Karpas-422 (cell line): Measurements from ENCODE around the gene OPN3. TPM values are rescaled to one million over a fixed set of nuclear protein-coding genes. Genes with fewer than 3 reads are reported as not detected.

ENCODE experiments used
- DNase-seq: peaks from one replicate; pipeline ENCODE4 v3.0.0-alpha.2; 2015
- H2AFZ ChIP-seq: fragments of 200-600 bp; sonication (generic); 2 replicates; pipeline ENCODE4 v1.6.1; 2014; ENCODE audit warnings: antibody characterized with exemption, low read length, mixed read lengths
- H3K27ac ChIP-seq: fragments of 200-600 bp; sonication (generic); 2 replicates; pipeline ENCODE4 v1.5.1; 2014; ENCODE audit warnings: mild to moderate bottlenecking, low read length, moderate library complexity
- H3K27me3 ChIP-seq: fragments of 200-600 bp; sonication (generic); 2 replicates; pipeline ENCODE4 v1.6.1; 2014; ENCODE audit warnings: low read length, mixed read lengths
- H3K36me3 ChIP-seq: fragments of 200-600 bp; sonication (generic); 2 replicates; pipeline ENCODE4 v1.6.1; 2014; ENCODE audit warnings: low read length, mixed read lengths; ENCODE audit not compliant: insufficient read depth
- H3K4me1 ChIP-seq: fragments of 200-600 bp; sonication (generic); 2 replicates; pipeline ENCODE4 v1.6.1; 2014; ENCODE audit warnings: mild to moderate bottlenecking, low read length, mixed read lengths
- H3K4me2 ChIP-seq: fragments of 200-600 bp; sonication (generic); 2 replicates; pipeline ENCODE4 v1.6.1; 2014; ENCODE audit warnings: low read length, low read depth, mild to moderate bottlenecking; ENCODE audit not compliant: poor library complexity, severe bottlenecking
- H3K4me3 ChIP-seq: fragments of 200-600 bp; sonication (generic); 2 replicates; pipeline ENCODE4 v1.5.1; 2014; ENCODE audit warnings: mild to moderate bottlenecking, antibody characterized with exemption, low read length, mixed read lengths
- H3K79me2 ChIP-seq: fragments of 200-600 bp; sonication (generic); 2 replicates; pipeline ENCODE4 v1.6.1; 2014; ENCODE audit warnings: mild to moderate bottlenecking, low read length, mixed read lengths
- H3K9ac ChIP-seq: fragments of 200-600 bp; sonication (generic); 2 replicates; pipeline ENCODE4 v1.6.0; 2014; ENCODE audit warnings: low read length
- H3K9me2 ChIP-seq: fragments of 200-600 bp; sonication (generic), shearing (Covaris generic); replicated peaks from 2 replicates; pipeline ENCODE4 v1.6.0; 2014; ENCODE audit warnings: mild to moderate bottlenecking, low read length, moderate library complexity; ENCODE audit not compliant: insufficient read depth
- H3K9me3 ChIP-seq: fragments of 300-700, 200-600 bp; sonication (generic); 2 replicates; pipeline ENCODE4 v1.6.1; 2014; ENCODE audit warnings: low read length, mixed read lengths
- H4K20me1 ChIP-seq: fragments of 200-600 bp; sonication (generic); 2 replicates; pipeline ENCODE4 v1.6.1; 2014; ENCODE audit warnings: mild to moderate bottlenecking, antibody characterized with exemption, low read length, low read depth; ENCODE audit not compliant: insufficient read depth
- total RNA-seq: library from RNA; depleted of rRNA; stranded (reverse); fragments of >200 nt; shearing (Covaris generic); gene quantifications from 2 replicates; pipeline ENCODE4 v1.2.3, GENCODE V29; 2014; ENCODE audit warnings: low replicate concordance

Gene OPN3
- total RNA-seq, 1 experiment from 2014 or later = 3.6 TPM

DNA sequence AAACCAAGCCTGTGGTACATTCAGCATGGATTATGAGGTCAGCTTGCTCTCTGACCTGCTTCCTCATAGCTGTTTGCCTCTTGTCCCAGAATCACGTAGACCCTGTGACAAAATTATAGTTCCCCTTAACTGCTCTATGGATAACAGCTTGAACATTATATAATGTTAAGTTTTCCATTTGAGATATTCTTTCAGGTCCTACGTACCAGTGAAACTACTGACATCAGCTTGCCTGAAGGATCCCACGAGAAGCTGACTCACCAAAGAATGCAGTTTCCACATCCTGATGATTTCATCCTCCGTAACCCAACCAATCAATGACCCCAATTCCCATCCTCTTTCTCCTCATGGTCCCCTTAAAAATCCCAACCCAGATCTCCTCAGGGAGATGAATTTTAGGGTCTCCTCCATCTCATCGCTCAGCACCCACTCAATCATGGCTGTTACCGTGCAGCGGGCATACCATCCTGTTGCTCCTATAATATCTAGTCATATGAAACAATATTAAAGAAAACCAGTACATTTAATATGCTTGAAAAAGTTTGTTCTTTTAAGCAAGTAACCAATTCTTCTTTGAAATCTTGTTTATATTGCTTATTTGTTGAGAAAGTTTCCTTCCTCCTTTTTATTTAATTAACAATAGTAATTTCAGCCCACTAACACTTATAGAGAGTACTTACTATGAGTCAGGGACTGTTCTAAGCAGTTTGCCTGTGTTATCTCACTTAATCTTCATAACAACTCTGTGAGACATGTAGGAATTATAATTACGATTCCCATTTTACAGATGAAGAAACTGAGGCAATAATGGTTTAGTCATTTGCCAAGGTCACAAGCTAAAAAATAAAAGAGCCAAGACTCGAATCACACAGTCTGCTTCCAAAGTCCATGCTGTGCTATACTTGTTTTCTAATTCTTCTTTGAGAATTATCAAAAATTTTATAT lies 27.4 kb downstream of the OPN3 start:
- H3K9ac ChIP-seq = no peak overlapping the region
- no peak overlapping the region for H2AFZ ChIP-seq
- DNase-seq = no peak
- H3K9me3 ChIP-seq = no peaks in the 10 kb centered on the region
- no peak overlapping the region for H3K4me3 ChIP-seq
- no peak overlapping the region for H3K4me2 ChIP-seq
- H3K4me1 ChIP-seq = peaks cover 3% of the 10 kb centered on the region
- no peaks in the 10 kb centered on the region for H3K79me2 ChIP-seq
- H4K20me1 ChIP-seq = no peaks in the 10 kb centered on the region
- H3K27ac ChIP-seq = no peak overlapping the region
- no peaks in the 10 kb centered on the region for H3K9me2 ChIP-seq
- H3K27me3 ChIP-seq = no peaks in the 10 kb centered on the region
- no peaks in the 10 kb centered on the region for H3K36me3 ChIP-seq

DNA sequence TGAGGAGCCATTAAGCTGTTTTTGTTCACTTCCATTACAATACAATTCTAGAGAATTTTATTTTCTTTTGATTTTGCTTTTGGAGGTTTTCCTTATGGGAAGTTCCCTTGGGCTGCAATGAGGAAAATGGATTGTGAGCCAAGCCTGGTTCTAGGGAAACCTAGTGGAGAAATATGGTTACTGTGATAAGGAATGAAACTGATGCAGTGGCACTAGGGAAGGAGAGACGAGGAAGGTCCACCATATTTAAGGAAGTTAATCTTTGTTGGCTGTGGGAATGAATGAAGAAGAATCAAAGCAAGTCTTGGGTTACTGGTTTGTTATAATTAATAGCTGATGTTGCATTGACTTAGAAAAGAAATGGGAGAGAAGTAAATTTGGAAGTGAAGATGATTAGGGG lies 28.4 kb downstream of the OPN3 start:
- no peaks in the 10 kb centered on the region for H3K9me3 ChIP-seq
- H3K27me3 ChIP-seq = no peaks in the 10 kb centered on the region
- no peaks in the 10 kb centered on the region for H4K20me1 ChIP-seq
- H3K79me2 ChIP-seq = no peaks in the 10 kb centered on the region
- H2AFZ ChIP-seq = no peak overlapping the region
- H3K36me3 ChIP-seq = no peaks in the 10 kb centered on the region
- DNase-seq = no peak
- H3K4me3 ChIP-seq = no peak overlapping the region
- no peaks in the 10 kb centered on the region for H3K9me2 ChIP-seq
- no peak overlapping the region for H3K4me2 ChIP-seq
- H3K27ac ChIP-seq = no peak overlapping the region
- peaks cover 3% of the 10 kb centered on the region for H3K4me1 ChIP-seq
- H3K9ac ChIP-seq = no peak overlapping the region

DNA sequence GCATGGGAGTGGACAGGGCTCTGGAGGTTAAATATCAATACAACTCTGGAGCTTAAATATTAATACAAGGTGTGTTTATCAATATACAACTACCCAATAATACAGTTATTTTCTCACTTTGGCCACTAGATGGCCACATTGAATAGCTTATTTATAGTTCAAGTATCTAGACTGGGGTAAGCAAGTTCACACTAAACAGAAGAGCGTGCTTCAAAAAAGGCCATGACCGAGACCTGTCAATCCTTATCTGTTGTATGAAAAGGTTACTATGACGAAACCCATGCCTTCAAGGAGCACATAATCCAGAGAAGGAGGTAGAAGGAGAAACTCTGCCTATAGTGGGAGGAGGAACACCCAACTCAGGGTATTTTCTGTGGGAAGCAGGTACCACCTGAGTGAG lies 29.1 kb downstream of the OPN3 start:
- Histone ChIP-seq H3K79me2 (no peaks in the 10 kb centered on the region), H3K9me3 (no peaks in the 10 kb centered on the region), H3K27me3 (no peaks in the 10 kb centered on the region), H3K9me2 (no peaks in the 10 kb centered on the region), H4K20me1 (no peaks in the 10 kb centered on the region), H3K4me3 (no peak overlapping the region), H2AFZ (no peak overlapping the region), H3K4me1 (peaks cover 3% of the 10 kb centered on the region), H3K4me2 (no peak overlapping the region), H3K27ac (no peak overlapping the region), H3K9ac (no peak overlapping the region), H3K36me3 (no peaks in the 10 kb centered on the region)
- peak; percentile 91 for DNase-seq

DNA sequence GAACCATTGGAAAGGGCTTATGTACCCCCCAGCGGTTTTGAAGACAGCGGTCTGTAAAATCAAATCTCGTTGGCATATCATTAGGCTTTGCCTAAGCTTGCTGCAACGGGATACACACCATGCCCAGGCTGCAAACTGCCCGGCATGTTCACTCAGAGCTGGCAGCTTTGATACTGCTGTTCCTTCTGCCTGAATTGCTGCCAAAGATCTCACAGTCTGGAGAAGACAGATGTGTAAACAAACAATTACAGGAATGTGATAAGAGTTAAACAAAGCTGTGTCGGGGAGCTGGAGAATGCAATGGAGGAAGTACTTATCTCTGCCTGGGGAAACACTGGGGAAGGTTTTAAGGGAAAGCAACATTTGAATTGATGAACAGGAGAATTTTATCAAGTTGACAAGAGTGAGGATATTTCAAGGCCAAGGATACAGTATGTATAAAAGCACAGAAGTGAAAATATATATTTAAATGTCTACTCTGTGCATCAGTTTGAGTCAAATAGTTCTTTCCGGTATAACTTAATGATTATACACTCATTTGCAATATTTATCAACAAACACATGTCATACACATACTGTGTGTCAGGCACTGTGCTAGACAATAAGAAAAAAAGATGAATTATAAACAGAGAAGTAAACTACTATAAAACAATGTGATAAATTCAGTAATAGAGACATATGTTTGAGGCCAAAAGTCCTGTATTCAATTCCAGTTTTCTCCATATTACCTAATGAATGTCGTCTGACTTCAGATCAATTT lies 29.9 kb downstream of the OPN3 start:
- Histone ChIP-seq H3K4me3 (no peak overlapping the region), H3K4me2 (no peak overlapping the region), H3K79me2 (no peaks in the 10 kb centered on the region), H3K9me2 (no peaks in the 10 kb centered on the region), H3K9me3 (no peaks in the 10 kb centered on the region), H3K4me1 (peaks cover 3% of the 10 kb centered on the region), H3K27ac (no peak overlapping the region), H2AFZ (no peak overlapping the region), H4K20me1 (no peaks in the 10 kb centered on the region), H3K9ac (no peak overlapping the region), H3K36me3 (no peaks in the 10 kb centered on the region), H3K27me3 (no peaks in the 10 kb centered on the region)
- no peak for DNase-seq

DNA sequence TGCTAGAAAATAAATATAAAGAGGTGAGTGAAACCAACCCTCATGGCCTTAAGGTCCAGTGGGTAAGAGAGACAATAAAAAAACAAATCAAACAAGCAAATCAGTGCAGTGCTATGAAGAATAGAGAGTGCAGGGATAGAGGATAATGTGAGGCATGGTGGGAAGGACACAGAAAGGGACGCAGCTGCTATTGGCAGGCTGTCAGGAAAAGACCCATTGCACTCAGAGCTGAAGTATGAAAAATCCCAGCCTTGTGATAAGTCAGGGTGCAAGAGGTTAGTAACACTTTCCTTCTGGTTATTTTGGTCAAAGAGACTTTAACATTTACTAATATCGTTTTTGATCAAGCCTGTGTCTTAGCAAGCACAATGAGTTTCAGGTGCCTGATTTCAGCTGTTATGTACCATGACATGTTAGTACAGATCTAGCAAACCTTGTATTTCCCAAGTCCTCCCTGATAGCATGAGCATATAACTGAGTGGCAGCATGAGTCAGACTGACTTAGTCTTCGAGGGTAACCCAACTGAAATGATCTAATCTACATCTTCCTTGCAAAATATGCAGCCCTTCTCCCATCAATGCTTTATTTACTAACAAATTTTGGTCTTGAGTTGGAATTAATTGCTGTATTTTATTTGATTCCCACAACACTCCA lies 31.7 kb downstream of the OPN3 start:
- Histone ChIP-seq H3K9me3 (no peaks in the 10 kb centered on the region), H3K9me2 (no peaks in the 10 kb centered on the region), H3K36me3 (no peaks in the 10 kb centered on the region), H3K27ac (no peak overlapping the region), H3K4me1 (peaks cover 3% of the 10 kb centered on the region), H3K9ac (no peak overlapping the region), H3K79me2 (no peaks in the 10 kb centered on the region), H3K4me2 (no peak overlapping the region), H3K4me3 (no peak overlapping the region), H3K27me3 (no peaks in the 10 kb centered on the region), H4K20me1 (no peaks in the 10 kb centered on the region), H2AFZ (no peak overlapping the region)
- DNase-seq = no peak

DNA sequence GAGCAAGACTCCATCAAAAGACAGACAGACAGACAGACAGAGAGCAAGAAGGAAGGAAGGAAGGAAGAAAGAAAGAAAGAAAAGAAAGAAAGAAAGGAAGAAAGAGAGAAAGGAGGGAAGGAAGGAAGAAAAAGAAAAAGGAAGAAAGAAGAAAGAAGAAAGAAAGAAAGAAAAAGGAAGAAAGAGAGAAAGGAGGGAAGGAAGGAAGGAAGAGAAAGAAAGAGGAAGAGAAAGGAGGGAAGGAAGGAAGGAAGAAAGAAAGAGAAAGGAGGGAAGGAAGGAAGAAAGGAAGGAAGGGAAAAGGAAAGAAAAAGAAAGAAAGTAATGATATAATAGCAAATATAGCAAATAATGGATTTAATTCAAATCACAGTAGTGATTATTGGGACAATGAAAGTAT lies 32.7 kb downstream of the OPN3 start:
- no peaks in the 10 kb centered on the region for H3K9me3 ChIP-seq
- H3K27me3 ChIP-seq = no peaks in the 10 kb centered on the region
- H3K4me1 ChIP-seq = peaks cover 3% of the 10 kb centered on the region
- no peaks in the 10 kb centered on the region for H4K20me1 ChIP-seq
- H3K27ac ChIP-seq = no peak overlapping the region
- no peaks in the 10 kb centered on the region for H3K9me2 ChIP-seq
- DNase-seq = no peak
- no peaks in the 10 kb centered on the region for H3K36me3 ChIP-seq
- no peak overlapping the region for H3K4me2 ChIP-seq
- no peak overlapping the region for H3K4me3 ChIP-seq
- H3K79me2 ChIP-seq = no peaks in the 10 kb centered on the region
- H3K9ac ChIP-seq = no peak overlapping the region
- no peak overlapping the region for H2AFZ ChIP-seq

DNA sequence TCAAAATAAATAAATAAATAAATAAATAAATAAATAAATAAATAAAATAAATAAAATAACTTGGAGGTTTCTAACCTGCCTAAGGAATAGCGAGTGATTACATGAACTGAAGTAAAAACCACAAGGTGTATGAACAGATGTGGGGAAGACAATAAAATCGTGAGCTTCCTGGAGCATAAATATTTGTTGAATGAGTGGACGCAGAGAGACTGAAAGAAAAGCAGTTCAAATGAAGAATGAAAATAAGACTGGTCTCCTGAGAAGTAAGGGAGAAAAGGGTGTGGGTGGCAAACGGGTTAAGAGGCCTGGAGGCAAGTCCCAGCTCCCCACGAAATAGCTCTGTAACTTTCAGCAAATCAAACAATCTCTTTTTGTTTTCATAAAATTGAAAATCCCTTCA lies 33.6 kb downstream of the OPN3 start:
- no peak overlapping the region for H3K9ac ChIP-seq
- no peaks in the 10 kb centered on the region for H3K27me3 ChIP-seq
- no peak for DNase-seq
- no peak overlapping the region for H3K27ac ChIP-seq
- H3K79me2 ChIP-seq = no peaks in the 10 kb centered on the region
- peaks cover 3% of the 10 kb centered on the region for H3K4me1 ChIP-seq
- no peak overlapping the region for H2AFZ ChIP-seq
- H4K20me1 ChIP-seq = no peaks in the 10 kb centered on the region
- H3K9me2 ChIP-seq = no peaks in the 10 kb centered on the region
- H3K36me3 ChIP-seq = no peaks in the 10 kb centered on the region
- H3K4me2 ChIP-seq = no peak overlapping the region
- no peak overlapping the region for H3K4me3 ChIP-seq
- no peaks in the 10 kb centered on the region for H3K9me3 ChIP-seq
